M059J (cell line): ENCODE results near the gene RAD51B. TPM values are rescaled to one million over a fixed set of nuclear protein-coding genes. Genes with fewer than 3 reads are reported as not detected.
A peak's percentile ranks its signal among the peaks of the same experiment; 100 is the strongest.
"Not testable (repeated sequence)": the region's sequence is repeated elsewhere in the genome, so short reads cannot be mapped to it uniquely, and the experiment has no call there.

Source experiments
- DNase-seq: peaks from one replicate; pipeline ENCODE4 v3.0.0-alpha.2; 2012; ENCODE audit warnings: low read depth
- total RNA-seq: library from RNA; depleted of rRNA; stranded (reverse); fragments of >200 nt; shearing (Covaris generic); gene quantifications from 2 replicates; pipeline ENCODE4 v1.2.3, GENCODE V29; 2014

Gene RAD51B
- total RNA-seq, 1 experiment from 2014 or later = 19.0 TPM

- DNase-seq = not testable (repeated sequence)
Observed at GRCh38 chr14:68435631-68436030, 616.1 kb downstream of the RAD51B start.

- DNase-seq = no peak
Observed at GRCh38 chr14:68439676-68440075, 620.1 kb downstream of the RAD51B start.

GRCh38 chr14:68440820-68441219 lies 621.2 kb downstream of the RAD51B start:
- DNase-seq = peak; percentile 18

- no peak for DNase-seq
Observed at GRCh38 chr14:68441542-68441941, 622.0 kb downstream of the RAD51B start.

GRCh38 chr14:68442828-68443629 lies 623.5 kb downstream of the RAD51B start:
- peak; percentile 64 for DNase-seq

GRCh38 chr14:68444449-68445168 lies 625.0 kb downstream of the RAD51B start:
- DNase-seq = peak; percentile 89

- DNase-seq = no peak
Observed at GRCh38 chr14:68446243-68447040, 626.9 kb downstream of the RAD51B start.

GRCh38 chr14:68447581-68448251 lies 628.1 kb downstream of the RAD51B start:
- DNase-seq = no peak

- DNase-seq = no peak
Observed at GRCh38 chr14:68448252-68448902, 628.8 kb downstream of the RAD51B start.

GRCh38 chr14:68449561-68450181 lies 630.1 kb downstream of the RAD51B start:
- DNase-seq = no peak

GRCh38 chr14:68450391-68451120 lies 631.0 kb downstream of the RAD51B start:
- DNase-seq = no peak

GRCh38 chr14:68451696-68452373 lies 632.3 kb downstream of the RAD51B start:
- DNase-seq = no peak

GRCh38 chr14:68458253-68458652 lies 638.7 kb downstream of the RAD51B start:
- DNase-seq = no peak

- DNase-seq = peak; percentile 95
Observed at GRCh38 chr14:68458840-68459469, 639.4 kb downstream of the RAD51B start.

- DNase-seq = no peak
Observed at GRCh38 chr14:68459480-68460136, 640.0 kb downstream of the RAD51B start.

- no peak for DNase-seq
Observed at GRCh38 chr14:68460541-68460940, 641.0 kb downstream of the RAD51B start.

GRCh38 chr14:68461086-68461485 lies 641.5 kb downstream of the RAD51B start:
- DNase-seq = no peak

GRCh38 chr14:68462683-68463082 lies 643.1 kb downstream of the RAD51B start:
- peak; percentile 65 for DNase-seq
